Left ventricle myocardium superior (tissue), 1 donor: ENCODE results near the gene BCR. TPM values are rescaled to one million over a fixed set of nuclear protein-coding genes. Genes with fewer than 3 reads are reported as not detected.
"Not testable (repeated sequence)": the region's sequence is repeated elsewhere in the genome, so short reads cannot be mapped to it uniquely, and the experiment has no call there.

Source experiments
- ATAC-seq: fragments of 200-7000 bp; cut with Tn5 transposase; one replicate; pipeline ENCODE4 v1.9.1; 2020; ENCODE audit warnings: mild to moderate bottlenecking, moderate library complexity
- DNase-seq: peaks from one replicate; pipeline ENCODE4 v3.0.0-alpha.2; 2020
- intact Hi-C: fragments of 100-400 bp; cut with micrococcal nuclease; formaldehyde crosslinking; loops from one replicate; pipeline ENCODE4 v1.11.0; 2022
- total RNA-seq: library from RNA; stranded (reverse); fragmentation: NEBNext Ultra II Directional; extraction: Animal tissue kit (Norgen Biotek cat#: 25700); gene quantifications from one replicate; pipeline ENCODE4 v1.2.1, GENCODE V29; 2021
- donor health status: DM: no; HTN: yes; CAD: no; lungs with severe emphysema.

The BCR gene
- total RNA-seq, 1 donor from 2014 or later, result 25.0 TPM

DNA sequence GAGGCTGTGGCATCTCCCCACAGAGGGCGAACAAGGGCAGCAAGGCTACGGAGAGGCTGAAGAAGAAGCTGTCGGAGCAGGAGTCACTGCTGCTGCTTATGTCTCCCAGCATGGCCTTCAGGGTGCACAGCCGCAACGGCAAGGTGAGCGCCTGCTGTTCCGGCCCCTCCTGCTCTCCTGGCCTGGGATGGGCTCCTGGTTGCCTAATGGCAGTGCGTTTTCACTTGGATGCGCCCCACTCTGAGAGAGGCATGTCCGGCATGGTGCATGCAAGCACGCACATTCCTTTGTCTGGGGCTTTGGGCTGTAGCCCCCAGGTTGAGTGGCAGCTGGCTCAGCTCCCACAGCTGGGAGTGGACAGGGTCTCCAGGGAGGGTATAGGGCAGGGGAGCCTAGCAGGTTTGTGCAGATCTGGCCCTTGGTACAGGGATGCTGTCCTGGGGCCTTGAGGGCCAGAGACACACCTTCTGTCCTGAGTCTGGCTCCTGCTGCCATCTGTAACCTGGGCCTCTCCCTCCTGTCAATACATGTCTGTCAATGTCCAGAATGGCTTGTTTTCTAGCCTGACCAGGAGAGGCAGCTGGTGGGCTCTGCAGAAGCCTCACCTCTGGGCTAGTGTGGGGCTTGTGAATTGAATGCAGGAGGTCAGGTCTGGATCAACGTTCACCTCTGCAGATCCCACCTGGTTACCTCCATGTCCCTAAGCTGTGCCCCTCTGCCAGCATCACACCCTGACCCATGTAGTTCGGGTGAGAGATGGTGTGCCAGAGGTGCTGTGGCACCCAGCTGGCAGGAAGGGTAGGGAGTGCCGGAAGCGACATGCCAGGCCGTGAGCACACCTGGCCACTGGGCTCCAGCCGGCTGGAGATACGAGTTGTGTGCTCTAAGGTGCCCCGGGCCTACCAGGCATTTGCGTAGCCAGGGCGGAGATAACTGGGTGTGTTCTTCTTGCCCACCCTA lies 107.1 kb downstream of the BCR start:
- ATAC-seq, result no peak
- intact Hi-C loops, result no loop called here
- no peak for DNase-seq

- no peak for ATAC-seq
- DNase-seq, result no peak
- intact Hi-C loops, result no loop called here
These were observed 108.2 kb downstream of the BCR start for GRCh38 chr22:23288301-23289129.

DNA sequence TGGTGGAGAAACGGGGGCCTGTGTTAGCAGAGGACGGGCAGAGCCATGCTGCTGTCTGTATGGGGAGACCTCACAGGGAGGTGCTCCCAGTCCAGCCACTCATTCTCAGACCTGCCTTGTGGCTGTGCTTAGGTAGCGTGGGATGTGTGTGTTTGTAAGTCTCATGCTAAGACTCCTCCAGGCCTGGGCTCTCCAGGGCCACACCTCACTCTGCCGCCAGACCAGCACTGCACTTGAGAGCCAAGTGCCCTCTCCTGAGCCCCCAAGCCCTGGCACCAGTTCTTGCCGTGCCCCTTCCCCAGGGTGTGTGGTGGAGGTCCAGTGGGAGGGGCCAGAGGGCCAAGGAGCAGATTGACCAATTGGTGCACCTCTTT lies 108.8 kb downstream of the BCR start:
- no peak for DNase-seq
- no peak for ATAC-seq
- intact Hi-C loops, result no loop called here

DNA sequence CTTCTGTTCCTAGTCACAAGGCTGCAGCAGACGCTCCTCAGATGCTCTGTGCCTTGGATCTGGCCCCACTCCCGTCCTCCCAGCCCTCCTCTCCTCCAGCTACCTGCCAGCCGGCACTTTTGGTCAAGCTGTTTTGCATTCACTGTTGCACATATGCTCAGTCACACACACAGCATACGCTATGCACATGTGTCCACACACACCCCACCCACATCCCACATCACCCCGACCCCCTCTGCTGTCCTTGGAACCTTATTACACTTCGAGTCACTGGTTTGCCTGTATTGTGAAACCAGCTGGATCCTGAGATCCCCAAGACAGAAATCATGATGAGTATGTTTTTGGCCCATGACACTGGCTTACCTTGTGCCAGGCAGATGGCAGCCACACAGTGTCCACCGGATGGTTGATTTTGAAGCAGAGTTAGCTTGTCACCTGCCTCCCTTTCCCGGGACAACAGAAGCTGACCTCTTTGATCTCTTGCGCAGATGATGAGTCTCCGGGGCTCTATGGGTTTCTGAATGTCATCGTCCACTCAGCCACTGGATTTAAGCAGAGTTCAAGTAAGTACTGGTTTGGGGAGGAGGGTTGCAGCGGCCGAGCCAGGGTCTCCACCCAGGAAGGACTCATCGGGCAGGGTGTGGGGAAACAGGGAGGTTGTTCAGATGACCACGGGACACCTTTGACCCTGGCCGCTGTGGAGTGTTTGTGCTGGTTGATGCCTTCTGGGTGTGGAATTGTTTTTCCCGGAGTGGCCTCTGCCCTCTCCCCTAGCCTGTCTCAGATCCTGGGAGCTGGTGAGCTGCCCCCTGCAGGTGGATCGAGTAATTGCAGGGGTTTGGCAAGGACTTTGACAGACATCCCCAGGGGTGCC lies 109.8 kb downstream of the BCR start:
- intact Hi-C loops, result no loop called here
- DNase-seq (peak; percentile 67), ATAC-seq (peak; percentile 57)

GRCh38 chr22:23291806-23292452 lies 111.6 kb downstream of the BCR start:
- DNase-seq (no peak), ATAC-seq (no peak)
- intact Hi-C loops, result no loop called here

DNA sequence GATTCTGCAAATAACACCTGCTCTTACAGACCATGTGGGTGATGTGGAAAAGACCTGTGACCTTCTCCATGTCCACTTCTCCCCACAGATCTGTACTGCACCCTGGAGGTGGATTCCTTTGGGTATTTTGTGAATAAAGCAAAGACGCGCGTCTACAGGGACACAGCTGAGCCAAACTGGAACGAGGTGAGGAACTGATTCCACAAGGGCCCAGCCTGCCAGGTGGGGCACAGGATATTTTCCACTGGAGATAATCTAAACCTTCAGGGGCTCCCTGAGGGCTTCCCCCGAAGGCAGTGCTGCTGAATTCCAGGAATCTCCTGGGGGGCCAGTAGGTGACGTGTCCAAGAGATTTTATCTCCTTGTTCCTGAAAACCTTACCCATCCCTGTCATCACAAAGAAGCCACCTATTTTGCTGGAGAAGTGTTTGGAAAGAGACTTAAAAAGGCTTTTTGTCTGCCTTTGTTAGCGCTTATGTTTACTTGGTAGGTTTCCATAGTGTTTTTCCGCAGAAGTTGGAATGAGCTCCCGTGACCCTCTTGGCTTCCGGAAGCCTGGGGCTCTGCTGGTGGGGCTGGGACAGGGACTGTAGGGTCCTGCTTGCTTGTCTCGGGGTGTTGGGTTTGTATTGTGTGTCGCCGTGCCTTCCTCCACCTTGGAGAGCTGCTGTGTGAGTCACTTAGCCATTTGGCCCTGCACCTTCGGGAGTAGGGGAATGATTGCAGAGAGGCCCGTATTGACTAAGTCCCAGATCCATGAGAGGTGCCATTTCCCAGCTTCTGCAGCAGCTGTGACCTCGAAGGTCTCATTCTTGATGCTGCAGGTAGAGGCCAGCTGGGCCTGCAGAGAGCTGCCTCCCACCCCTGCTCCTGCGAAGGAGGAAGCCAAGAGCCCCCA lies 112.4 kb downstream of the BCR start:
- intact Hi-C loops, result no loop called here

GRCh38 chr22:23293720-23294119 lies 113.4 kb downstream of the BCR start:
- no peak for DNase-seq

More for the DNA sequence above, 112.4 kb downstream of the BCR start:
- ATAC-seq (no peak), DNase-seq (no peak)

DNA sequence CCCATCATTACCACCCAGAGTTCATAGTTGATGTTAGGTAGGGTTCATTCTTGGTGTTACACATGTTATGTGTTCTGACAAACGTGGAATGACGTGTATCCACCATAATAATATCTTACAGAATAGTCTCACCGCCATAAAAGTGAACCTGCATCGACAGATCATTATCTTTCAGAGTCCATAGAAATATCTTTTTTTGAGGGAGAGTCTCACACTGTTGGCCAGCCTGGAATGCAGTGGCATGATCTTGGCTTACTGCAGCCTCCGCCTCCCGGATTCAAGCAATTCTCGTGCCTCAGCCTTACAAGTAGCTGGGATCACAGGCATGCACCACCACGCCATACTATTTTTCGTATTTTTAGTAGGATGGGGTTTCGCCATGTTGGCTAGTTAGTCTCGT lies 113.9 kb downstream of the BCR start:
- ATAC-seq (no peak), DNase-seq (no peak)
- intact Hi-C loops, result no loop called here

More at GRCh38 chr22:23293720-23294119, 113.4 kb downstream of the BCR start:
- intact Hi-C loops, result no loop called here
- no peak for ATAC-seq

- DNase-seq, result no peak
- ATAC-seq, result no peak
These were observed 120.2 kb downstream of the BCR start for GRCh38 chr22:23300476-23300875.

GRCh38 chr22:23301591-23301990 lies 121.3 kb downstream of the BCR start:
- intact Hi-C loops, result no loop called here

More at GRCh38 chr22:23300476-23300875, 120.2 kb downstream of the BCR start:
- intact Hi-C loops, result no loop called here

GRCh38 chr22:23302171-23303002 lies 122.1 kb downstream of the BCR start:
- ATAC-seq (no peak), DNase-seq (no peak)
- intact Hi-C loops, result no loop called here

More at GRCh38 chr22:23301591-23301990, 121.3 kb downstream of the BCR start:
- no peak for DNase-seq
- no peak for ATAC-seq

GRCh38 chr22:23305321-23305910 lies 125.1 kb downstream of the BCR start:
- DNase-seq (no peak), ATAC-seq (peak; percentile 17)
- intact Hi-C loops, result no loop called here

DNA sequence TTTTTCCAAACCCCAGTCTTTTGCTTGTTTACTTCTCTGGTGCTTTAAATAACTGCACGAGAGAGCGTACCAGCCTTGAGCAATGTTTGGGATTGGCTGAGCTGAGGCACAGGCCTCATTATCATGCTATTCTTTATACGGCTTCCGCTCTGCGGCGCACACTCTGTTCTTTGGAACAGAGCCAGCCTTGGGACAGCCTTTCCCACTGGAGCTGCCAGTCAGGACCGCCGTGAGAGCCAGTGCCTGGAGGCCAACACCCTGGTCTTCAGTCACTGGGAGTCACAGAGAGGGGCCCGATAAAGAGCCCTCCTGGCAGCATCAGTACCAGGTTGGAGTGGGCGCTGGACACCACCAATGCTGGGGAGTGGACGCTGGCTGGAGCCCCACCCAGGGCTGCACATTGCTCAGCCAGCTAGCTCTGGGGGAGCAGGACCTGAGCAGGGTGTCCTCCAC lies 125.6 kb downstream of the BCR start:
- peak; percentile 78 for DNase-seq
- intact Hi-C loops, result no loop called here
- ATAC-seq, result peak; percentile 93

DNA sequence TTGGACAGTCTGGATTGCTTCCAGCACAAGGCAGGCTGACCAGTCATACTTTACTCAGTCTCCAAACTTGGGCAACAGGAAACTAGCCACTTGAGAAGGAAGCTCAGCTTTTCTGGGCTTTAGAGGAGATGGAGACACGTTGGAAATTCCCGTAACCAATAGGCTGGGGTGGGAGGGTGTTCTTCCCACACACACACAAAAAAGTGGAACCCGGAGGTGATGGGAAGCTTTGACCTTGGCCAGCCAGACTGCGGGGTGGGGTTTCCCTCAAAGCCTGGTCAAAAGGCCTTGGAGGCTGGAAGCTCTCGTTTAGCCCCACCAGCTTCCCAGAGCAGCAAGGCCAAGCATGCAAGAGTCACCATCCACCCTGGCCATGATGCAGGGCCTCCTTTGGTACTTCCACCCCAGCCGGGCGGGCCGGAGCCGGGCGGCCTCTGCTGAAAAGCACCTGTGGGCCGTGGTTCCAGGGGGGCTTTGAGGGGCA lies 126.2 kb downstream of the BCR start:
- intact Hi-C loops, result no loop called here
- DNase-seq (peak; percentile 51), ATAC-seq (peak; percentile 21)

GRCh38 chr22:23306926-23307325 lies 126.6 kb downstream of the BCR start:
- no peak for DNase-seq
- intact Hi-C loops, result no loop called here
- no peak for ATAC-seq

GRCh38 chr22:23307511-23307910 lies 127.2 kb downstream of the BCR start:
- DNase-seq, intact Hi-C loops, ATAC-seq: not testable (repeated sequence)
